Measurements from ENCODE around the gene NOXO1. TPM values are rescaled to one million over a fixed set of nuclear protein-coding genes. Genes with fewer than 3 reads are reported as not detected.

NOXO1 gene
- total and polyA plus RNA-seq, 4 donors = 0.28 to 0.67 (median 0.63) TPM; not detected in 1

GRCh38 chr16:1991948-1992703 lies 10.9 kb upstream of the NOXO1 start:
- peak; percentile 99 for DNase-seq (ENCODE audit: low spot score)
- no peaks in the 10 kb centered on the region for H3K9me3 ChIP-seq (ENCODE audit: control insufficient read depth in 4 of 4, low read length in 3 of 4)
- TF ChIP-seq YY1 (IDR thresholded peaks at IDR 0.05) (no peak), GABPA (IDR thresholded peaks at IDR 0.05 in 1 of 2, conservative IDR thresholded peaks at IDR 0.05 in 1 of 2) (no peak), SP1 (IDR thresholded peaks at IDR 0.05) (peak; percentile 17)
- H3K36me3 ChIP-seq (ENCODE audit: control insufficient read depth in 4 of 4, insufficient read depth in 3 of 4, low read depth in 1 of 4, low read length in 3 of 4) = peaks cover 0 to 6% (median 3%) of the 10 kb centered on the region in 4 donors
- H3K27ac ChIP-seq (ENCODE audit: low read depth in 1 of 2, low read length in 2 of 2) = no peak overlapping the region
- H3K4me1 ChIP-seq (ENCODE audit: control insufficient read depth in 4 of 4, insufficient read depth in 4 of 4, low read length in 3 of 4) = peaks cover 2 to 31% (median 17%) of the 10 kb centered on the region in 4 donors
- H3K4me3 ChIP-seq (ENCODE audit: low read depth in 1 of 3, low read length in 3 of 3) = peak overlapping the region in 2 of 3 donors; percentile 2 to 35
- WGBS = 11% methylated on average over 96 of the region's 96 CpGs
- H3K9ac ChIP-seq (ENCODE audit: low read depth in 1 of 2, low read length in 2 of 2) = no peak overlapping the region
- peaks cover 0 to 9% (median 4%) of the 10 kb centered on the region in 4 donors for H3K27me3 ChIP-seq (ENCODE audit: control insufficient read depth in 4 of 4, insufficient read depth in 4 of 4, low read length in 3 of 4)

- no peak for DNase-seq (ENCODE audit: low spot score)
- Histone ChIP-seq H3K36me3 (ENCODE audit: control insufficient read depth in 4 of 4, insufficient read depth in 3 of 4, low read depth in 1 of 4, low read length in 3 of 4) (peaks cover 0 to 5% (median under 1%) of the 10 kb centered on the region in 4 donors), H3K9me3 (ENCODE audit: control insufficient read depth in 4 of 4, low read length in 3 of 4) (no peaks in the 10 kb centered on the region), H3K9ac (ENCODE audit: low read depth in 1 of 2, low read length in 2 of 2) (no peak overlapping the region), H3K27ac (ENCODE audit: low read depth in 1 of 2, low read length in 2 of 2) (peak overlapping the region in 1 of 2 donors; percentile 35), H3K27me3 (ENCODE audit: control insufficient read depth in 4 of 4, insufficient read depth in 4 of 4, low read length in 3 of 4) (peaks cover 0 to 9% (median 4%) of the 10 kb centered on the region in 4 donors), H3K4me3 (ENCODE audit: low read depth in 1 of 3, low read length in 3 of 3) (peak overlapping the region in 2 of 3 donors; percentile 2 to 35), H3K4me1 (ENCODE audit: control insufficient read depth in 4 of 4, insufficient read depth in 4 of 4, low read length in 3 of 4) (peaks cover 2 to 31% (median 17%) of the 10 kb centered on the region in 4 donors)
- WGBS = 17% methylated on average over 22 of the region's 22 CpGs
- TF ChIP-seq HNF4G (IDR thresholded peaks at IDR 0.05) (no peak), NR2F2 (IDR thresholded peaks at IDR 0.05) (no peak), EGR1 (IDR thresholded peaks at IDR 0.05; ENCODE audit: low read depth in 2 of 2) (no peak), HNF4A (conservative IDR thresholded peaks at IDR 0.05) (no peak), FOXA2 (IDR thresholded peaks at IDR 0.05) (no peak), RAD21 (IDR thresholded peaks at IDR 0.05) (no peak), REST (IDR thresholded peaks at IDR 0.05) (no peak), SP1 (IDR thresholded peaks at IDR 0.05) (no peak)
Measured at GRCh38 chr16:1991588-1991947, 10.3 kb upstream of the NOXO1 start.

- H3K36me3 ChIP-seq (ENCODE audit: control insufficient read depth in 4 of 4, insufficient read depth in 3 of 4, low read depth in 1 of 4, low read length in 3 of 4) = peaks cover 0 to 9% (median under 1%) of the 10 kb centered on the region in 4 donors
- H3K4me1 ChIP-seq (ENCODE audit: control insufficient read depth in 4 of 4, insufficient read depth in 4 of 4, low read length in 3 of 4) = peaks cover 2 to 31% (median 17%) of the 10 kb centered on the region in 4 donors
- no peak overlapping the region for H3K9ac ChIP-seq (ENCODE audit: low read depth in 1 of 2, low read length in 2 of 2)
- no peaks in the 10 kb centered on the region for H3K9me3 ChIP-seq (ENCODE audit: control insufficient read depth in 4 of 4, low read length in 3 of 4)
- TF ChIP-seq FOXA1 (IDR thresholded peaks at IDR 0.05) (no peak), RAD21 (IDR thresholded peaks at IDR 0.05) (no peak), NR2F2 (IDR thresholded peaks at IDR 0.05) (no peak), HNF4G (IDR thresholded peaks at IDR 0.05) (no peak)
- no peak for DNase-seq (ENCODE audit: low spot score)
- H3K27ac ChIP-seq (ENCODE audit: low read depth in 1 of 2, low read length in 2 of 2) = no peak overlapping the region
- H3K4me3 ChIP-seq (ENCODE audit: low read depth in 1 of 3, low read length in 3 of 3) = no peak overlapping the region
- WGBS = 17% methylated on average over 18 of the region's 18 CpGs
- peaks cover 0 to 9% (median 4%) of the 10 kb centered on the region in 4 donors for H3K27me3 ChIP-seq (ENCODE audit: control insufficient read depth in 4 of 4, insufficient read depth in 4 of 4, low read length in 3 of 4)
Measured at GRCh38 chr16:1991135-1991551, 9.9 kb upstream of the NOXO1 start.

All from liver (tissue), 9 donors.